NCI-H226 (cell line): ENCODE results near the gene LLGL1.

Source experiments
- DNase-seq: peaks from one replicate; pipeline ENCODE4 v3.0.0-alpha.2; 2015

Gene LLGL1

GRCh38 chr17:18278867-18279266, 53.4 kb downstream of the LLGL1 start:
- DNase-seq: no peak

- DNase-seq: no peak
Measured at GRCh38 chr17:18280249-18280648, 54.8 kb downstream of the LLGL1 start.

DNA sequence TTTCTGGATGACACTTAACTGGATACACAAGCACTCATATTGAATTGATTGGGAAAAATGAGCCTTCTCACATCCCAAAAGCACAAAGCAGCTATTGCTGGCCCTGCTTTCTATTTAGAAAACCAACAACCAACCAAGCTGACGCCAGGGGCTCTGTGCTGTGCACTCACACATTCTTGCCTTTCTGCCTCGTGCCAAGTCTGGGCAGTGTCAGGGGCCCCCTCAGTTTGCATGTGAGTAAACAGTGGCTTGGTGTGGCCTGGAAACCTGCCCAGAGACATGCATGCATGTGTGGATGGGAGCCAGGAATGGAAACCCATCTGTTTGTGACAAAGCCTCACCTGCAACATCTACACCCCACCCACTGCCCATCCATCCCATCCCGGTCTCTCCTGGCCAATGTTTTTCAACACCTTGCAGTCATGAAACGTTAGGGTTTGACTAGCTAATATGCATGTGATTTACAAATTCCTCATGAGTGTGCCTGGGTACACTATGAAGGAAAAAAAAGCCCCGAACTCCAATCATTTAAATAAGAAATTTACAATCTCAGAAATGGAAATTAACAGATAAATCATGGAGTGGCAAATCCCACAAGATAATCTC, 55.4 kb downstream of the LLGL1 start:
- no peak for DNase-seq

- no peak for DNase-seq
Measured at GRCh38 chr17:18281788-18282187, 56.4 kb downstream of the LLGL1 start.

DNA sequence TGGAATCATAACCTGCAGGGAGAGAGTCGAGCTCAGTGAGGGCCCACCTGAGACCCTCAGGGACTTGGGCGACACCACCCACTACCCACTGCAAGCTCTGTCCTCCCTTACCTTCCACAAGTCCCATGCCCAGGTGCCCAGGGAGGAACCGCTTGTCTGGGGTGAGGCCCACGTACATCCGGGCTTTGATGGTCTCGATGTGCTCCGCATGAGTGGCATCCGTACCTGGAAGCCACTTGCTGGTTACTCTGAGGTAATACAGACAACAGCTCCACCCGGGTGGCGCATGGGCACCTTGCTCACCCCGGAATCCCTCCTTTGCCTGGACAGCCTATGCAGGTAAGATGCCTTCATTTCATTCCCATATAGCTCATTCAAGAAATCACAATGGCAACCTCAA, 59.9 kb downstream of the LLGL1 start:
- DNase-seq: no peak

DNA sequence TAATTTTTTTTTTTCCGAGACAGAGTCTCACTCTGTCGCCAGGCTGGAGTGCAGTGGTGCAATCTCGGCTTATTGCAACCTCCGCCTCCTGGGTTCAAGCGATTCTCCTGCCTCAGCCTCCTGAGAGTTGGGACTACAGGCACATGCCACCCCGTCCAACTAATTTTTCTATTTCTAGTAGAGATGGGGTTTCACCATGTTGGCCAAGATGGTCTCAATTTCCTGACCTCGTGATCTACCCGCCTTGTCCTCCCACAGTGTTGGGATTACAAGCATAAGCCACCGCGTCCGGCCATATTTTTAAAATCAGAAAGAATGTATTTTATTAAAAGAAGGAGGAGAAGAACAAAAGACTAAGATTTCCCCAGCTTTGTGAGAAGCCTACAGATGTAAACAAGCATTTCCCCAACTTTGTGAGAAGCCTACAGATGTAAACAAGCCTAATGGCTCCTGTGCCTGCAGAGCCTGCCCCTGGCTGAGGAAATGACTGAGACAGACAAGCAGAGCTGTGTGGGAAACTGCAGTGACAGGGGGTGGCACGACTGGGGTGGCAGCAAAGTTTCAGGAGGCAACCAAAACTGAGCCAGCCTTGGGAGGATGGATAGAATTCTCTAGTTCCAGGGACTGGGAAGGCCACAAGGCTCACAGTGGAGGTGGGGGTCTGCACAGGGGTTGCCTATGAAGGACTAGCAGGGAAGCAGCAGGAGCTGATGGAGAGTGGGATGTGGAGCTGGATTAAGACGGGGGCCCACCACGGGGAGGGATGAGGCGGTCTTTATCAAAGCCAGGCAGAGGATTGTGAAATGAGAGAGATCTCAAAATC, 66.5 kb downstream of the LLGL1 start:
- no peak for DNase-seq
